GM23338 (cell line): ENCODE data around the gene CAPN8. TPM values are rescaled to one million over a fixed set of nuclear protein-coding genes. Genes with fewer than 3 reads are reported as not detected.

Experiments
- ATAC-seq: fragments of 200-7000 bp; cut with Tn5 transposase; 3 replicates; pipeline ENCODE4 v1.9.1; 2020
- DNase-seq: peaks from one replicate; pipeline ENCODE4 v3.0.0-alpha.2; 2015; ENCODE audit warnings: low spot score
- H2AFZ ChIP-seq: fragments of 200-600 bp; sonication (generic); 2 replicates; pipeline ENCODE4 v1.8.0; 2016; ENCODE audit warnings: antibody characterized with exemption, mild to moderate bottlenecking, moderate library complexity
- H3F3A ChIP-seq: fragments of 200-600 bp; sonication (generic); replicated peaks from 2 replicates; pipeline ENCODE4 v1.8.0; 2017; ENCODE audit warnings: antibody characterized with exemption, mixed run types, low read depth
- H3K27ac ChIP-seq: fragments of 200-600 bp; sonication (generic); 2 replicates; pipeline ENCODE4 v1.6.1; 2016; ENCODE audit warnings: low read depth
- H3K27me3 ChIP-seq: fragments of 200-600 bp; sonication (generic); 2 replicates; pipeline ENCODE4 v1.8.0; 2016; ENCODE audit warnings: mild to moderate bottlenecking, mixed run types, moderate library complexity; ENCODE audit not compliant: insufficient read depth
- H3K36me3 ChIP-seq: fragments of 200-600 bp; sonication (generic); 2 replicates; pipeline ENCODE4 v1.8.0; 2016; ENCODE audit warnings: mild to moderate bottlenecking; ENCODE audit not compliant: insufficient read depth
- H3K4me1 ChIP-seq: fragments of 200-600 bp; sonication (generic); 2 replicates; pipeline ENCODE4 v1.8.0; 2016; ENCODE audit warnings: mild to moderate bottlenecking, moderate library complexity; ENCODE audit not compliant: insufficient read depth
- H3K4me2 ChIP-seq: fragments of 200-600 bp; sonication (generic); 2 replicates; pipeline ENCODE4 v1.7.1; 2017; ENCODE audit warnings: mixed run types
- H3K4me3 ChIP-seq: fragments of 200-600 bp; sonication (generic); 2 replicates; pipeline ENCODE4 v1.6.1; 2016; ENCODE audit warnings: mixed run types
- H3K79me2 ChIP-seq: fragments of 200-600 bp; sonication (generic); replicated peaks from 2 replicates; pipeline ENCODE4 v1.8.0; 2017; ENCODE audit warnings: mild to moderate bottlenecking; ENCODE audit not compliant: insufficient read depth
- H3K9me2 ChIP-seq: fragments of 200-600 bp; sonication (generic); 2 replicates; pipeline ENCODE4 v1.8.0; 2017; ENCODE audit not compliant: insufficient read depth
- H4K20me1 ChIP-seq: fragments of 200-600 bp; sonication (generic); replicated peaks from 2 replicates; pipeline ENCODE4 v1.8.0; 2017; ENCODE audit warnings: mild to moderate bottlenecking; ENCODE audit not compliant: insufficient read depth
- H3K27ac Mint-ChIP-seq: 2 replicates; pipeline ENCODE4 v1.8.0; 2020; ENCODE audit warnings: inconsistent platforms, mild to moderate bottlenecking, moderate library complexity, mixed read lengths
- H3K27me3 Mint-ChIP-seq: 3 replicates; pipeline ENCODE4 v1.8.0; 2022; ENCODE audit warnings: low read depth, mild to moderate bottlenecking, moderate library complexity, mixed read lengths, inconsistent platforms; ENCODE audit not compliant: insufficient read depth, poor library complexity
- H3K36me3 Mint-ChIP-seq: 3 replicates; pipeline ENCODE4 v1.8.0; 2021; ENCODE audit warnings: low read depth, mild to moderate bottlenecking, inconsistent platforms, moderate library complexity, mixed read lengths
- H3K4me1 Mint-ChIP-seq: 3 replicates; pipeline ENCODE4 v1.8.0; 2020; ENCODE audit warnings: mild to moderate bottlenecking, inconsistent platforms, mixed read lengths
- H3K4me3 Mint-ChIP-seq: 3 replicates; pipeline ENCODE4 v1.8.0; 2021; ENCODE audit warnings: moderate library complexity, mild to moderate bottlenecking, inconsistent platforms, mixed read lengths
- H3K9me3 Mint-ChIP-seq: 3 replicates; pipeline ENCODE4 v1.8.0; 2020; ENCODE audit warnings: moderate library complexity, mild to moderate bottlenecking, inconsistent platforms, mixed read lengths
- ETS1 ChIP-seq: IDR thresholded peaks from 2 replicates; pipeline ENCODE4 v1.6.1; 2016; ENCODE audit warnings: antibody characterized with exemption
- POLR2AphosphoS5 ChIP-seq: IDR thresholded peaks from 2 replicates; pipeline ENCODE4 v1.6.1; 2016; ENCODE audit warnings: antibody characterized with exemption, low read depth
- ZNF331 ChIP-seq: fragments of 250-450 bp; sonication (Bioruptor Pico); IDR thresholded peaks from 2 replicates; pipeline ENCODE4 v1.5.0; 2020; ENCODE audit warnings: low read depth, mild to moderate bottlenecking, moderate library complexity
- polyA plus RNA-seq: library from polyadenylated mRNA; unstranded; fragments of >200 nt; fragmentation: Nextera tagmentation; extraction: Ambion mirVana; gene quantifications from 2 replicates; pipeline ENCODE4 v1.2.1, GENCODE V29; 2016
- total RNA-seq: library from RNA; depleted of rRNA; stranded (reverse); fragments of >200 nt; shearing (Covaris generic); gene quantifications from 2 replicates; pipeline ENCODE4 v1.2.3, GENCODE V29; 2014
- TF ChIP-seq, protein P1 (sequence below): IDR thresholded peaks from one replicate; pipeline ENCODE4 v1.6.1; 2018; ENCODE audit warnings: antibody characterized with exemption; ENCODE audit not compliant: unreplicated experiment
- TF ChIP-seq, protein P2 (sequence below): fragments of 250-450 bp; sonication (Bioruptor Pico); IDR thresholded peaks from 2 replicates; pipeline ENCODE4 v1.5.0; 2020; ENCODE audit warnings: mild to moderate bottlenecking, moderate library complexity
- TF ChIP-seq, protein P3 (sequence below), 2 experiments: fragments of 200-600 bp in 1 of 2; sonication (generic) in 1 of 2; conservative IDR thresholded peaks; 2 replicates each; pipeline versions ENCODE4 v1.5.1 to v1.6.1; 2016 to 2017; ENCODE audit warnings: antibody characterized with exemption in 2 of 2, low read depth in 2 of 2, mild to moderate bottlenecking in 2 of 2, moderate library complexity in 1 of 2

Gene CAPN8
- total and polyA plus RNA-seq, 2 experiments from 2014 or later, result not detected

DNA sequence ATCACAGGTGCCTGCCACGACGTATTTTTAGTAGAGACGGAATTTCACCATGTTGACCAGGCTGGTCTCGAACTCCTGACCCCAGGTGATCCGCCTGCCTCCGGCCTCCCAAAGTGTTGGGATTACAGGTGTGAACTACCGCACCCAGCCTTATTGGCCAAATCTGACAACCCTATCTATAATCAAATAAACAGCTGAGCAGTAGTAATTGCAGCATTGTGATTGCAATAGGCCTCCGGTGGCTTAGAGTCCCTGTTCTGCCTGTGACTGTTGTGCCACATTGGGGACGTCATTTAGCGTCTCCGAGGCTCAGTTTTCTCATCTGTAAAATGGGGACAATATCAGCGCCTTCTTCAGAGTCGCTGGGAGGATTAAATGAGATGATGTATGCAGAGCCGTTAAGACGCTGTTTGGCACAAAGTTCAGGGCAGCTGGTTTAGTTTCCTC, 46.3 kb upstream of the CAPN8 start (continued):
- TF ChIP-seq, protein P1, sequence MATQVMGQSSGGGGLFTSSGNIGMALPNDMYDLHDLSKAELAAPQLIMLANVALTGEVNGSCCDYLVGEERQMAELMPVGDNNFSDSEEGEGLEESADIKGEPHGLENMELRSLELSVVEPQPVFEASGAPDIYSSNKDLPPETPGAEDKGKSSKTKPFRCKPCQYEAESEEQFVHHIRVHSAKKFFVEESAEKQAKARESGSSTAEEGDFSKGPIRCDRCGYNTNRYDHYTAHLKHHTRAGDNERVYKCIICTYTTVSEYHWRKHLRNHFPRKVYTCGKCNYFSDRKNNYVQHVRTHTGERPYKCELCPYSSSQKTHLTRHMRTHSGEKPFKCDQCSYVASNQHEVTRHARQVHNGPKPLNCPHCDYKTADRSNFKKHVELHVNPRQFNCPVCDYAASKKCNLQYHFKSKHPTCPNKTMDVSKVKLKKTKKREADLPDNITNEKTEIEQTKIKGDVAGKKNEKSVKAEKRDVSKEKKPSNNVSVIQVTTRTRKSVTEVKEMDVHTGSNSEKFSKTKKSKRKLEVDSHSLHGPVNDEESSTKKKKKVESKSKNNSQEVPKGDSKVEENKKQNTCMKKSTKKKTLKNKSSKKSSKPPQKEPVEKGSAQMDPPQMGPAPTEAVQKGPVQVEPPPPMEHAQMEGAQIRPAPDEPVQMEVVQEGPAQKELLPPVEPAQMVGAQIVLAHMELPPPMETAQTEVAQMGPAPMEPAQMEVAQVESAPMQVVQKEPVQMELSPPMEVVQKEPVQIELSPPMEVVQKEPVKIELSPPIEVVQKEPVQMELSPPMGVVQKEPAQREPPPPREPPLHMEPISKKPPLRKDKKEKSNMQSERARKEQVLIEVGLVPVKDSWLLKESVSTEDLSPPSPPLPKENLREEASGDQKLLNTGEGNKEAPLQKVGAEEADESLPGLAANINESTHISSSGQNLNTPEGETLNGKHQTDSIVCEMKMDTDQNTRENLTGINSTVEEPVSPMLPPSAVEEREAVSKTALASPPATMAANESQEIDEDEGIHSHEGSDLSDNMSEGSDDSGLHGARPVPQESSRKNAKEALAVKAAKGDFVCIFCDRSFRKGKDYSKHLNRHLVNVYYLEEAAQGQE, result no peak
- no peak for TF ChIP-seq ETS1

- H3K4me1 Mint-ChIP-seq, result peaks cover 32% of the 10 kb centered on the region
- H3K27ac Mint-ChIP-seq, result no peak overlapping the region
- ATAC-seq (no peak), DNase-seq (no peak)
- no peaks in the 10 kb centered on the region for H3K79me2 ChIP-seq
- peaks cover 14% of the 10 kb centered on the region for H3K4me1 ChIP-seq
- H4K20me1 ChIP-seq, result no peaks in the 10 kb centered on the region
- no peaks in the 10 kb centered on the region for H3K36me3 Mint-ChIP-seq
- no peak overlapping the region for H3K4me2 ChIP-seq
- no peaks in the 10 kb centered on the region for H3K36me3 ChIP-seq
- H3K27me3 ChIP-seq, result peaks cover 51% of the 10 kb centered on the region
- no peaks in the 10 kb centered on the region for H3F3A ChIP-seq
- peaks cover 31% of the 10 kb centered on the region for H3K27me3 Mint-ChIP-seq
- H3K9me2 ChIP-seq, result no peaks in the 10 kb centered on the region
- H2AFZ ChIP-seq, result no peak overlapping the region
- H3K4me3 Mint-ChIP-seq, result peak overlapping the region; percentile 59; the same call in 1 of the 3 replicates
- H3K9me3 Mint-ChIP-seq, result no peaks in the 10 kb centered on the region
- H3K27ac ChIP-seq, result no peak overlapping the region
- no peak overlapping the region for H3K4me3 ChIP-seq
- TF ChIP-seq, protein P2, sequence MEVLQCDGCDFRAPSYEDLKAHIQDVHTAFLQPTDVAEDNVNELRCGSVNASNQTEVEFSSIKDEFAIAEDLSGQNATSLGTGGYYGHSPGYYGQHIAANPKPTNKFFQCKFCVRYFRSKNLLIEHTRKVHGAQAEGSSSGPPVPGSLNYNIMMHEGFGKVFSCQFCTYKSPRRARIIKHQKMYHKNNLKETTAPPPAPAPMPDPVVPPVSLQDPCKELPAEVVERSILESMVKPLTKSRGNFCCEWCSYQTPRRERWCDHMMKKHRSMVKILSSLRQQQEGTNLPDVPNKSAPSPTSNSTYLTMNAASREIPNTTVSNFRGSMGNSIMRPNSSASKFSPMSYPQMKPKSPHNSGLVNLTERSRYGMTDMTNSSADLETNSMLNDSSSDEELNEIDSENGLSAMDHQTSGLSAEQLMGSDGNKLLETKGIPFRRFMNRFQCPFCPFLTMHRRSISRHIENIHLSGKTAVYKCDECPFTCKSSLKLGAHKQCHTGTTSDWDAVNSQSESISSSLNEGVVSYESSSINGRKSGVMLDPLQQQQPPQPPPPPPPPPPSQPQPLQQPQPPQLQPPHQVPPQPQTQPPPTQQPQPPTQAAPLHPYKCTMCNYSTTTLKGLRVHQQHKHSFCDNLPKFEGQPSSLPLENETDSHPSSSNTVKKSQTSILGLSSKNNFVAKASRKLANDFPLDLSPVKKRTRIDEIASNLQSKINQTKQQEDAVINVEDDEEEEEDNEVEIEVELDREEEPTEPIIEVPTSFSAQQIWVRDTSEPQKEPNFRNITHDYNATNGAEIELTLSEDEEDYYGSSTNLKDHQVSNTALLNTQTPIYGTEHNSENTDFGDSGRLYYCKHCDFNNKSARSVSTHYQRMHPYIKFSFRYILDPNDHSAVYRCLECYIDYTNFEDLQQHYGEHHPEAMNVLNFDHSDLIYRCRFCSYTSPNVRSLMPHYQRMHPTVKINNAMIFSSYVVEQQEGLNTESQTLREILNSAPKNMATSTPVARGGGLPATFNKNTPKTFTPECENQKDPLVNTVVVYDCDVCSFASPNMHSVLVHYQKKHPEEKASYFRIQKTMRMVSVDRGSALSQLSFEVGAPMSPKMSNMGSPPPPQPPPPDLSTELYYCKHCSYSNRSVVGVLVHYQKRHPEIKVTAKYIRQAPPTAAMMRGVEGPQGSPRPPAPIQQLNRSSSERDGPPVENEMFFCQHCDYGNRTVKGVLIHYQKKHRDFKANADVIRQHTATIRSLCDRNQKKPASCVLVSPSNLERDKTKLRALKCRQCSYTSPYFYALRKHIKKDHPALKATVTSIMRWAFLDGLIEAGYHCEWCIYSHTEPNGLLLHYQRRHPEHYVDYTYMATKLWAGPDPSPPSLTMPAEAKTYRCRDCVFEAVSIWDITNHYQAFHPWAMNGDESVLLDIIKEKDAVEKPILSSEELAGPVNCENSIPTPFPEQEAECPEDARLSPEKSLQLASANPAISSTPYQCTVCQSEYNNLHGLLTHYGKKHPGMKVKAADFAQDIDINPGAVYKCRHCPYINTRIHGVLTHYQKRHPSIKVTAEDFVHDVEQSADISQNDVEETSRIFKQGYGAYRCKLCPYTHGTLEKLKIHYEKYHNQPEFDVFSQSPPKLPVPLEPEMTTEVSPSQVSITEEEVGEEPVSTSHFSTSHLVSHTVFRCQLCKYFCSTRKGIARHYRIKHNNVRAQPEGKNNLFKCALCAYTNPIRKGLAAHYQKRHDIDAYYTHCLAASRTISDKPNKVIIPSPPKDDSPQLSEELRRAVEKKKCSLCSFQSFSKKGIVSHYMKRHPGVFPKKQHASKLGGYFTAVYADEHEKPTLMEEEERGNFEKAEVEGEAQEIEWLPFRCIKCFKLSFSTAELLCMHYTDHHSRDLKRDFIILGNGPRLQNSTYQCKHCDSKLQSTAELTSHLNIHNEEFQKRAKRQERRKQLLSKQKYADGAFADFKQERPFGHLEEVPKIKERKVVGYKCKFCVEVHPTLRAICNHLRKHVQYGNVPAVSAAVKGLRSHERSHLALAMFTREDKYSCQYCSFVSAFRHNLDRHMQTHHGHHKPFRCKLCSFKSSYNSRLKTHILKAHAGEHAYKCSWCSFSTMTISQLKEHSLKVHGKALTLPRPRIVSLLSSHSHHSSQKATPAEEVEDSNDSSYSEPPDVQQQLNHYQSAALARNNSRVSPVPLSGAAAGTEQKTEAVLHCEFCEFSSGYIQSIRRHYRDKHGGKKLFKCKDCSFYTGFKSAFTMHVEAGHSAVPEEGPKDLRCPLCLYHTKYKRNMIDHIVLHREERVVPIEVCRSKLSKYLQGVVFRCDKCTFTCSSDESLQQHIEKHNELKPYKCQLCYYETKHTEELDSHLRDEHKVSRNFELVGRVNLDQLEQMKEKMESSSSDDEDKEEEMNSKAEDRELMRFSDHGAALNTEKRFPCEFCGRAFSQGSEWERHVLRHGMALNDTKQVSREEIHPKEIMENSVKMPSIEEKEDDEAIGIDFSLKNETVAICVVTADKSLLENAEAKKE (CRISPR knock-in tag), result no peak
- TF ChIP-seq ZNF331 (CRISPR knock-in tag) (no peak), POLR2AphosphoS5 (no peak), ETS1 (no peak)
- TF ChIP-seq, protein P1, result no peak
- TF ChIP-seq, protein P3, sequence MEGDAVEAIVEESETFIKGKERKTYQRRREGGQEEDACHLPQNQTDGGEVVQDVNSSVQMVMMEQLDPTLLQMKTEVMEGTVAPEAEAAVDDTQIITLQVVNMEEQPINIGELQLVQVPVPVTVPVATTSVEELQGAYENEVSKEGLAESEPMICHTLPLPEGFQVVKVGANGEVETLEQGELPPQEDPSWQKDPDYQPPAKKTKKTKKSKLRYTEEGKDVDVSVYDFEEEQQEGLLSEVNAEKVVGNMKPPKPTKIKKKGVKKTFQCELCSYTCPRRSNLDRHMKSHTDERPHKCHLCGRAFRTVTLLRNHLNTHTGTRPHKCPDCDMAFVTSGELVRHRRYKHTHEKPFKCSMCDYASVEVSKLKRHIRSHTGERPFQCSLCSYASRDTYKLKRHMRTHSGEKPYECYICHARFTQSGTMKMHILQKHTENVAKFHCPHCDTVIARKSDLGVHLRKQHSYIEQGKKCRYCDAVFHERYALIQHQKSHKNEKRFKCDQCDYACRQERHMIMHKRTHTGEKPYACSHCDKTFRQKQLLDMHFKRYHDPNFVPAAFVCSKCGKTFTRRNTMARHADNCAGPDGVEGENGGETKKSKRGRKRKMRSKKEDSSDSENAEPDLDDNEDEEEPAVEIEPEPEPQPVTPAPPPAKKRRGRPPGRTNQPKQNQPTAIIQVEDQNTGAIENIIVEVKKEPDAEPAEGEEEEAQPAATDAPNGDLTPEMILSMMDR (conservative IDR thresholded peaks at IDR 0.05; ENCODE audit: low read depth in 2 of 2), result no peak
Observed at GRCh38 chr1:223711173-223711572, 45.7 kb upstream of the CAPN8 start.
